ENCODE data around the gene STOX1.

STOX1 gene

DNA sequence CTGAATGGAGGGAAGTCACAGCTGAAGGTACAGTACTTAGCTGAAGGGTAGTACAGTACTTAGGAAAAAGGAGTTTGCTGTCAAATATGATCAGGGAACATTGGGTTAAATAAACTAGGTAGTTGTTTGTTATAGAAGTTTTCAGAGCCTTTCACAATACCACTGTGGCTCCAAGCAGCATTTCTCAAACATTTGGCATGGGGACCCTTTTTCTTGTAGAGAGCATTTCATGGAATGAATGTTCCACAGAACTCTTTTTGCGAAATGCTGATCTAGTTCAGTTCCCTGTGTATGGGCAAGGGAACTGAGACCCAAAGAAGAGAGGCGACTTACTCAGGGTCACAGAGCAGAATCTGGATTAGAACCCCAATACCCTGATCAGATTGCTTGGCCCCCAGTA, 42.3 kb downstream of the STOX1 start:
- H3K4me3 ChIP-seq (ENCODE audit: insufficient read depth, low read length, poor library complexity, severe bottlenecking): no peak overlapping the region
- H4K20me1 ChIP-seq (ENCODE audit: low read depth, low read length): no peaks in the 10 kb centered on the region
- no peak overlapping the region for H3K4me2 ChIP-seq (ENCODE audit: low read depth, low read length, poor library complexity, severe bottlenecking)
- H3K9me3 ChIP-seq (ENCODE audit: insufficient read depth, low read length): no peaks in the 10 kb centered on the region
- no peaks in the 10 kb centered on the region for H3K9me2 ChIP-seq (replicated peaks; ENCODE audit: insufficient read depth, low read length)
- H2AFZ ChIP-seq (ENCODE audit: low read depth, low read length, severe bottlenecking): no peak overlapping the region
- H3K9ac ChIP-seq (ENCODE audit: low read length): no peak overlapping the region
- no peaks in the 10 kb centered on the region for H3F3A ChIP-seq (ENCODE audit: insufficient read depth)
- no peak for TF ChIP-seq EZH2phosphoT487 (conservative IDR thresholded peaks at IDR 0.05; ENCODE audit: low read length)
- TF ChIP-seq CTCF (IDR thresholded peaks at IDR 0.05; ENCODE audit: insufficient read depth, low read length, poor library complexity, severe bottlenecking): no peak
- H3K36me3 ChIP-seq (ENCODE audit: low read length): no peaks in the 10 kb centered on the region
- H3K79me2 ChIP-seq (ENCODE audit: insufficient read depth, low read length): no peaks in the 10 kb centered on the region
- H3K27me3 ChIP-seq (ENCODE audit: low read length): no peaks in the 10 kb centered on the region
- no peak overlapping the region for H3K27ac ChIP-seq (ENCODE audit: low read depth, low read length)

GRCh38 chr10:68870061-68870460, 42.7 kb downstream of the STOX1 start:
- H3K9me3 ChIP-seq (ENCODE audit: insufficient read depth, low read length): no peaks in the 10 kb centered on the region
- no peaks in the 10 kb centered on the region for H3K36me3 ChIP-seq (ENCODE audit: low read length)
- H3K27me3 ChIP-seq (ENCODE audit: low read length): no peaks in the 10 kb centered on the region
- no peak overlapping the region for H3K4me2 ChIP-seq (ENCODE audit: low read depth, low read length, poor library complexity, severe bottlenecking)
- no peak for TF ChIP-seq EZH2phosphoT487 (conservative IDR thresholded peaks at IDR 0.05; ENCODE audit: low read length)
- no peak for TF ChIP-seq CTCF (IDR thresholded peaks at IDR 0.05; ENCODE audit: insufficient read depth, low read length, poor library complexity, severe bottlenecking)
- no peak overlapping the region for H2AFZ ChIP-seq (ENCODE audit: low read depth, low read length, severe bottlenecking)
- no peaks in the 10 kb centered on the region for H3K9me2 ChIP-seq (replicated peaks; ENCODE audit: insufficient read depth, low read length)
- no peak overlapping the region for H3K9ac ChIP-seq (ENCODE audit: low read length)
- H3F3A ChIP-seq (ENCODE audit: insufficient read depth): no peaks in the 10 kb centered on the region
- H4K20me1 ChIP-seq (ENCODE audit: low read depth, low read length): no peaks in the 10 kb centered on the region
- no peaks in the 10 kb centered on the region for H3K79me2 ChIP-seq (ENCODE audit: insufficient read depth, low read length)
- H3K4me3 ChIP-seq (ENCODE audit: insufficient read depth, low read length, poor library complexity, severe bottlenecking): no peak overlapping the region
- no peak overlapping the region for H3K27ac ChIP-seq (ENCODE audit: low read depth, low read length)

DNA sequence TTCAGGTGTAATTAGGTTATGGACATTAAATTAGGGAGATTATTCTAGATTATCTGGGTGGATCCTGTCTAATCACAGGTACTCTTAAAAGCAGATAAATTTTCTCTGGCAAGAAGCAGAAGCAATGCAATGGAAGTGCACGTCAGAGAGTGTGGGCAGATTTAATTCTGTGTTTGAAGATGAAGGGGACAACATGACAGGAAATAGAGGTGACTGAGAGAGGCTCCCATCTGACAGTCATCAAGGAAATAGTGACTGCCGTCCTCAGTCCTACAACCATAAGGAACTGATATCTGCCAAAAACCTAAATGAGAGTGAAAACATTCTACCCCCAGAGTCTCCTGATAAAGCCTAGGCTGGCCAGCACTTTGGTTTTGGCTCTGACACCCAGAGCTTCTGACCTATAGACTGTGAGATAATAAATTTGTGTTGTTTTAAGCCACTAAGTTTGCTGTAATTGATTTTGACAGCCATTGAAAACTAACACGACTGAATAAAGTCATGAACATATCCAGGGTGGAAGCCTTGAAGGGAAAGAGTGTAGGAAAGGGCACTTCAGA, 43.3 kb downstream of the STOX1 start:
- no peak overlapping the region for H3K27ac ChIP-seq (ENCODE audit: low read depth, low read length)
- no peak overlapping the region for H3K4me2 ChIP-seq (ENCODE audit: low read depth, low read length, poor library complexity, severe bottlenecking)
- no peaks in the 10 kb centered on the region for H3K9me2 ChIP-seq (replicated peaks; ENCODE audit: insufficient read depth, low read length)
- H4K20me1 ChIP-seq (ENCODE audit: low read depth, low read length): no peaks in the 10 kb centered on the region
- H2AFZ ChIP-seq (ENCODE audit: low read depth, low read length, severe bottlenecking): no peak overlapping the region
- TF ChIP-seq EZH2phosphoT487 (conservative IDR thresholded peaks at IDR 0.05; ENCODE audit: low read length): no peak
- TF ChIP-seq CTCF (IDR thresholded peaks at IDR 0.05; ENCODE audit: insufficient read depth, low read length, poor library complexity, severe bottlenecking): no peak
- H3K4me3 ChIP-seq (ENCODE audit: insufficient read depth, low read length, poor library complexity, severe bottlenecking): no peak overlapping the region
- no peaks in the 10 kb centered on the region for H3K27me3 ChIP-seq (ENCODE audit: low read length)
- no peaks in the 10 kb centered on the region for H3K79me2 ChIP-seq (ENCODE audit: insufficient read depth, low read length)
- no peaks in the 10 kb centered on the region for H3F3A ChIP-seq (ENCODE audit: insufficient read depth)
- H3K9me3 ChIP-seq (ENCODE audit: insufficient read depth, low read length): no peaks in the 10 kb centered on the region
- no peak overlapping the region for H3K9ac ChIP-seq (ENCODE audit: low read length)
- no peaks in the 10 kb centered on the region for H3K36me3 ChIP-seq (ENCODE audit: low read length)

All from SU-DHL-6 (cell line).